PFSK-1 (cell line): Measurements from ENCODE around the gene YTHDC1.

Experiments used
- FOXP2 ChIP-seq: optimal IDR thresholded peaks from 2 replicates; pipeline ENCODE3; 2011; ENCODE audit warnings: borderline replicate concordance, control low read depth, inconsistent platforms; ENCODE audit not compliant: insufficient read depth; ENCODE audit errors: extremely low read length, extremely low read depth
- POLR2AphosphoS5 ChIP-seq: IDR thresholded peaks from 2 replicates; pipeline ENCODE4 v1.6.1; 2012; ENCODE audit warnings: low read depth, mild to moderate bottlenecking, control low read depth, low read length, moderate library complexity
- SIN3A ChIP-seq: IDR thresholded peaks from 2 replicates; pipeline ENCODE4 v1.6.1; 2012; ENCODE audit warnings: mild to moderate bottlenecking, low read length, moderate library complexity, borderline replicate concordance; ENCODE audit not compliant: insufficient read depth
- TAF1 ChIP-seq: IDR thresholded peaks from 2 replicates; pipeline ENCODE4 v1.6.1; 2012; ENCODE audit warnings: low read length, control low read depth, borderline replicate concordance; ENCODE audit not compliant: insufficient read depth
- TF ChIP-seq, protein P1 (sequence below), 2 experiments: IDR thresholded peaks; 2 replicates each; pipeline versions ENCODE4 v1.6.1 to v1.8.0; 2011 to 2012; ENCODE audit warnings: low read depth in 2 of 2, low read length in 2 of 2, control low read depth in 1 of 2, inconsistent platforms in 1 of 2, mild to moderate bottlenecking in 1 of 2, moderate library complexity in 1 of 2; ENCODE audit not compliant: insufficient read depth in 1 of 2

The YTHDC1 gene

DNA sequence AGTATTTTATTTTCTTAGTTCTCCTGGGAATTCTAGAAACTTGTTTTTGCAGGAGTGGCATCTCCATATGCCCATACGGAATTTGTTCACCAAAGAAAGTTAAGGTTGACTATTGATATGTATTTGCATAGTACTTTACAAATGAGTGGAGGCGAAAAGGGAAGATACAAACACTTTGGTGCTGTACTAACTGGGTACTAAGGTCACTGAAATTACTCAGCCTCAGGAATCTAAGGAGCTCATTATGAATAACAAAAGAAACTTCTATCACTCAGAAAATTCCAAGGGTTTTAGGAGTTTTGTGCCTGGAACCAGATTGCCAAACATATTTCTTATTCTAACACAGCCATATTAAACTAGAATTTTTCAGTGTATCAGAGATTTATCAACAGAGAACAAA, 77.0 kb downstream of the YTHDC1 start:
- no peak for TF ChIP-seq POLR2AphosphoS5
- TF ChIP-seq FOXP2, result no peak
- TF ChIP-seq TAF1, result no peak

DNA sequence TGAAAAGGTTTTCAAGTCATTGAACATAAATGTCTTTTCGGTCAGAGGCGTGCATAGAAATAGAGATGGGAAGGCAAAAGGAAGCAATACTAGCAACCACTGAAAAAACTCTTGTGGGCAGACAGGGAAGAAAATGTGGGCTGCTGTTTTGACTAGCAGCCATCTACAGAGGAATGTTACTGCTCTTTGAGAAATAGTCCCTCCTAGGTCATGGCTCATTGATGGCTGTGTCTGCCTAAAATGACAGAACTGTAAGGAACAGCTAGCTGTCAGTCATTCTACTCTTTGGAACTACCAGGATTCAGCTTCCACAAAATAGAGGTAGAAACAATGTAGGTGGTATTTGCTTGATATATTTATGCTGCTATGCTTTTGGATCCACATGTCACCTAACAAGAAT, 77.5 kb downstream of the YTHDC1 start:
- TF ChIP-seq POLR2AphosphoS5, result no peak
- no peak for TF ChIP-seq FOXP2
- TF ChIP-seq SIN3A, result no peak
- TF ChIP-seq, protein P1, sequence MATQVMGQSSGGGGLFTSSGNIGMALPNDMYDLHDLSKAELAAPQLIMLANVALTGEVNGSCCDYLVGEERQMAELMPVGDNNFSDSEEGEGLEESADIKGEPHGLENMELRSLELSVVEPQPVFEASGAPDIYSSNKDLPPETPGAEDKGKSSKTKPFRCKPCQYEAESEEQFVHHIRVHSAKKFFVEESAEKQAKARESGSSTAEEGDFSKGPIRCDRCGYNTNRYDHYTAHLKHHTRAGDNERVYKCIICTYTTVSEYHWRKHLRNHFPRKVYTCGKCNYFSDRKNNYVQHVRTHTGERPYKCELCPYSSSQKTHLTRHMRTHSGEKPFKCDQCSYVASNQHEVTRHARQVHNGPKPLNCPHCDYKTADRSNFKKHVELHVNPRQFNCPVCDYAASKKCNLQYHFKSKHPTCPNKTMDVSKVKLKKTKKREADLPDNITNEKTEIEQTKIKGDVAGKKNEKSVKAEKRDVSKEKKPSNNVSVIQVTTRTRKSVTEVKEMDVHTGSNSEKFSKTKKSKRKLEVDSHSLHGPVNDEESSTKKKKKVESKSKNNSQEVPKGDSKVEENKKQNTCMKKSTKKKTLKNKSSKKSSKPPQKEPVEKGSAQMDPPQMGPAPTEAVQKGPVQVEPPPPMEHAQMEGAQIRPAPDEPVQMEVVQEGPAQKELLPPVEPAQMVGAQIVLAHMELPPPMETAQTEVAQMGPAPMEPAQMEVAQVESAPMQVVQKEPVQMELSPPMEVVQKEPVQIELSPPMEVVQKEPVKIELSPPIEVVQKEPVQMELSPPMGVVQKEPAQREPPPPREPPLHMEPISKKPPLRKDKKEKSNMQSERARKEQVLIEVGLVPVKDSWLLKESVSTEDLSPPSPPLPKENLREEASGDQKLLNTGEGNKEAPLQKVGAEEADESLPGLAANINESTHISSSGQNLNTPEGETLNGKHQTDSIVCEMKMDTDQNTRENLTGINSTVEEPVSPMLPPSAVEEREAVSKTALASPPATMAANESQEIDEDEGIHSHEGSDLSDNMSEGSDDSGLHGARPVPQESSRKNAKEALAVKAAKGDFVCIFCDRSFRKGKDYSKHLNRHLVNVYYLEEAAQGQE (IDR thresholded peaks at IDR 0.05; ENCODE audit: insufficient read depth in 1 of 2, low read depth in 2 of 2, low read length in 2 of 2), result no peak
- TF ChIP-seq TAF1, result no peak

DNA sequence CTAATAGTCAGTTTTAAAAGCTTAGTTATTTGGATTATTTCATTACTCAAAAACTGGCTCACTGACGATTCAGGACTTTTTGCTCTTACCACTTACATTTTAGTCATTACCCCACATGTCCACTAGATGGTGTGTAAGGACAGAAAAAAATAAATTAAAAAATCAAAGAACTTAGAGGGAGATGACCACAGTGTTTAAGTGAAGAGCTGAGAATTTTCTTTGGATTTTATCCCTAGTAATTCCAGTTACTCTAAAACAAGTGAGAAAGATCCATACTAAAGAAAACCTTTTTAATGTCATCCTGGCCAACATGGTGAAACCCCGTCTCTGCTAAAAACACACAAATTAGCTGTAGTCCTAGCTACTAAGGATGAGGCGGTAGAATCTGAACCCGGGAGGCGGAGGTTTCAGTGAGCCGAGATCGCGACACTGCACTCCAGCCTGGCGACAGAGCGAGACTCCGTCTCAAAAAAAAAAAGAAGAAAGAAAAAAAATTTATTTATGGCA, 78.0 kb downstream of the YTHDC1 start:
- TF ChIP-seq TAF1 (no peak), FOXP2 (no peak), POLR2AphosphoS5 (no peak), SIN3A (no peak)
- TF ChIP-seq, protein P1 (IDR thresholded peaks at IDR 0.05; ENCODE audit: insufficient read depth in 1 of 2, low read depth in 2 of 2, low read length in 2 of 2), result no peak

DNA sequence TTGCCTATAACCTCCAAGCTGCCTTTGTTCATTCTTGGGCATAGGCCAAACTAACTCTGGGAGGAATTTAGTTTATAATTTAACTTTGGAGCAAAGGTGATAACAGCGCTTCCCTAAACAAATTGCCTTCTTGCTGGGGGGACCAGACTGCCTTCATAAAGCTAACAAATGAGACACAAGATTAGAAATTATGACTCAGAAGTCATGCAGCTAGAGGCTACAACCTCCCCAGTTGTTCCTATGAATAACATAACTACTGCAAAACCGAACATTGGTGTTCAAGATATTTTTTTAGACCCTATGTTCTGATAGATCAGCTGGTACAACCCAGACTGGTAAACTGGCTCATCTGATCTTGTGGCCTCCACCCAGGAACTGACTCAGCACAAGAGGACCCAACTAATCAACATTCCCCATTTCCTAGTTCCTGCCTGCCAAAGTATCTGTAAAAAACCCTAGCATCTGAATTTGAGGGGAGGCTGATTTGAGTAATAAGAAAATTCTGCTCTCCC, 82.4 kb downstream of the YTHDC1 start:
- no peak for TF ChIP-seq TAF1
- TF ChIP-seq, protein P1 (IDR thresholded peaks at IDR 0.05; ENCODE audit: insufficient read depth in 1 of 2, low read depth in 2 of 2, low read length in 2 of 2), result no peak
- no peak for TF ChIP-seq SIN3A

DNA sequence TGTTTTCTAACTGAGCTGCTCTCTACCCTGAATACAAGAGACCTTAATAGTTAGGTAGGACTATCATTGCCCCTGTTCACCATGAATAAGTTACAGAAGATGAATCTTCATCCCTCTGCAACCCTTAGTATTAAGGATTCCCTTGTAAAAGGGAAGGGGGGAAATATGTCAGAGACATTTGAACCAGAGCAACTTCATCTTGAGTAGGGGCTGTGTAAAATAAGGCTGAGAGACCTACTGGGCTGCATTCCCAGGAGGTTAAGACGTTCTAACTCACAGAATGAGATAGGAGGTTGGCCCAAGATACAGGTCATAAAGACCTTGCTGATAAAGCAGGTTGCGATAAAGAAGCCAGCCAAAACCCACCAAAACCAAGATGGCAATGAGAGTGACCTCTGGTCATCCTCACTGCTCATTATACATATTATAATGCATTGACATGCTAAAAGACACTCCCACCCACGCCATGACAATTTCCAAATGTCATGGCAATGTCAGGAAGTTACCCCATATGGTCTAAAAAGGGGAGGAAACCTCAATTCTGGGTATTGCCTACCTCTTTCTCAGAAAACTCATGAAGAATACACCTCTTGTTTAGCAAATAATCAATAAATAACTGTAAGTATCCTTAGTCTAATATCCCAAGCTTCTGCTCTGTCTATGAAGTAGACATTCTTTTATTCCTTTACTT, 84.9 kb downstream of the YTHDC1 start:
- TF ChIP-seq TAF1 (no peak), FOXP2 (no peak), POLR2AphosphoS5 (no peak), SIN3A (no peak)
- TF ChIP-seq, protein P1 (IDR thresholded peaks at IDR 0.05; ENCODE audit: insufficient read depth in 1 of 2, low read depth in 2 of 2, low read length in 2 of 2), result no peak
